Glutamatergic neuron (in vitro differentiated cells): ENCODE results near the gene SLC16A1. TPM values are rescaled to one million over a fixed set of nuclear protein-coding genes. Genes with fewer than 3 reads are reported as not detected.

Source experiments
- DNase-seq: peaks from one replicate; pipeline ENCODE4 v3.0.0; 2022
- H3K27ac Mint-ChIP-seq: one replicate; pipeline ENCODE4 v1.8.0; 2020; ENCODE audit warnings: mild to moderate bottlenecking, mixed read lengths, inconsistent platforms; ENCODE audit not compliant: unreplicated experiment
- H3K27me3 Mint-ChIP-seq: one replicate; pipeline ENCODE4 v1.8.0; 2020; ENCODE audit warnings: mild to moderate bottlenecking, moderate library complexity, mixed read lengths, inconsistent platforms; ENCODE audit not compliant: unreplicated experiment
- H3K36me3 Mint-ChIP-seq: one replicate; pipeline ENCODE4 v1.8.0; 2020; ENCODE audit warnings: mild to moderate bottlenecking, mixed read lengths, inconsistent platforms; ENCODE audit not compliant: unreplicated experiment
- H3K4me1 Mint-ChIP-seq: one replicate; pipeline ENCODE4 v1.8.0; 2020; ENCODE audit warnings: mild to moderate bottlenecking, low read depth, mixed read lengths, inconsistent platforms; ENCODE audit not compliant: unreplicated experiment
- H3K4me3 Mint-ChIP-seq: one replicate; pipeline ENCODE4 v1.8.0; 2020; ENCODE audit warnings: mild to moderate bottlenecking, mixed read lengths, inconsistent platforms; ENCODE audit not compliant: unreplicated experiment
- H3K9me3 Mint-ChIP-seq: one replicate; pipeline ENCODE4 v1.8.0; 2020; ENCODE audit warnings: mild to moderate bottlenecking, moderate library complexity, mixed read lengths, inconsistent platforms; ENCODE audit not compliant: unreplicated experiment
- CTCF ChIP-seq: fragments of 200-600 bp; sonication (generic); IDR thresholded peaks from one replicate; pipeline ENCODE4 v1.5.0; 2021; ENCODE audit not compliant: partially characterized antibody, unreplicated experiment
- total RNA-seq: library from RNA; stranded (reverse); fragmentation: NEBNext Ultra II Directional; extraction: Animal tissue kit (Norgen Biotek cat#: 25700); gene quantifications from one replicate; pipeline ENCODE4 v1.2.1, GENCODE V29; 2021; ENCODE audit not compliant: unreplicated experiment

The SLC16A1 gene
- total RNA-seq, 1 donor from 2014 or later = 39.5 TPM

GRCh38 chr1:112869895-112870294 lies 86.1 kb downstream of the SLC16A1 start:
- no peaks in the 10 kb centered on the region for H3K36me3 Mint-ChIP-seq
- DNase-seq = no peak
- no peak overlapping the region for H3K27ac Mint-ChIP-seq
- no peak overlapping the region for H3K4me3 Mint-ChIP-seq
- no peaks in the 10 kb centered on the region for H3K9me3 Mint-ChIP-seq
- H3K27me3 Mint-ChIP-seq = peaks cover 2% of the 10 kb centered on the region
- no peak for TF ChIP-seq CTCF
- no peaks in the 10 kb centered on the region for H3K4me1 Mint-ChIP-seq

GRCh38 chr1:112868191-112868590 lies 87.8 kb downstream of the SLC16A1 start:
- no peak for DNase-seq
- peaks cover 2% of the 10 kb centered on the region for H3K27me3 Mint-ChIP-seq
- H3K27ac Mint-ChIP-seq = no peak overlapping the region
- H3K9me3 Mint-ChIP-seq = no peaks in the 10 kb centered on the region
- TF ChIP-seq CTCF = no peak
- no peaks in the 10 kb centered on the region for H3K36me3 Mint-ChIP-seq
- no peaks in the 10 kb centered on the region for H3K4me1 Mint-ChIP-seq
- no peak overlapping the region for H3K4me3 Mint-ChIP-seq

- no peaks in the 10 kb centered on the region for H3K36me3 Mint-ChIP-seq
- H3K27ac Mint-ChIP-seq = no peak overlapping the region
- TF ChIP-seq CTCF = no peak
- H3K9me3 Mint-ChIP-seq = no peaks in the 10 kb centered on the region
- H3K27me3 Mint-ChIP-seq = peaks cover 2% of the 10 kb centered on the region
- no peak overlapping the region for H3K4me3 Mint-ChIP-seq
- no peak for DNase-seq
- no peaks in the 10 kb centered on the region for H3K4me1 Mint-ChIP-seq
Measured at GRCh38 chr1:112866981-112867380, 89.0 kb downstream of the SLC16A1 start.

- TF ChIP-seq CTCF = no peak
- DNase-seq = no peak
- H3K27me3 Mint-ChIP-seq = no peaks in the 10 kb centered on the region
- H3K36me3 Mint-ChIP-seq = no peaks in the 10 kb centered on the region
- no peak overlapping the region for H3K27ac Mint-ChIP-seq
- no peaks in the 10 kb centered on the region for H3K9me3 Mint-ChIP-seq
- no peak overlapping the region for H3K4me3 Mint-ChIP-seq
- H3K4me1 Mint-ChIP-seq = no peaks in the 10 kb centered on the region
Measured at GRCh38 chr1:112866151-112866550, 89.8 kb downstream of the SLC16A1 start.

GRCh38 chr1:112862753-112863426 lies 93.1 kb downstream of the SLC16A1 start:
- no peaks in the 10 kb centered on the region for H3K9me3 Mint-ChIP-seq
- H3K36me3 Mint-ChIP-seq = no peaks in the 10 kb centered on the region
- no peak overlapping the region for H3K4me3 Mint-ChIP-seq
- H3K27ac Mint-ChIP-seq = no peak overlapping the region
- no peak for TF ChIP-seq CTCF
- no peaks in the 10 kb centered on the region for H3K27me3 Mint-ChIP-seq
- no peak for DNase-seq
- no peaks in the 10 kb centered on the region for H3K4me1 Mint-ChIP-seq

Other genes starting within 250 kb of the SLC16A1 start
- 130 TPM for gene RHOC, start 249.1 kb downstream of the SLC16A1 start, total RNA-seq
- 0.69 TPM for gene PPM1J, start 240.9 kb downstream of the SLC16A1 start, total RNA-seq
- 23.4 TPM for gene LRIG2, start 117.0 kb upstream of the SLC16A1 start, total RNA-seq